HepG2 (cell line): Measurements from ENCODE around the gene SYNGR4. TPM values are rescaled to one million over a fixed set of nuclear protein-coding genes. Genes with fewer than 3 reads are reported as not detected.
A peak's percentile ranks its signal among the peaks of the same experiment; 100 is the strongest.

Experiments used
- ADNP ChIP-seq: sonication (generic); formaldehyde crosslinking; IDR thresholded peaks from 2 replicates; pipeline ENCODE4 v1.4.0; 2020; ENCODE audit warnings: missing genetic modification reagents
- CTCF ChIP-seq: sonication (generic); formaldehyde crosslinking; IDR thresholded peaks from 2 replicates; pipeline ENCODE4 v1.5.0; 2020; ENCODE audit warnings: mild to moderate bottlenecking, missing genetic modification reagents, moderate library complexity
- FOXC1 ChIP-seq: sonication (generic); formaldehyde crosslinking; IDR thresholded peaks from 2 replicates; pipeline ENCODE4 v1.8.0; 2022; ENCODE audit warnings: mild to moderate bottlenecking, missing genetic modification reagents, borderline replicate concordance
- GABPB1 ChIP-seq: IDR thresholded peaks from 2 replicates; pipeline ENCODE4 v1.6.1; 2016; ENCODE audit warnings: mild to moderate bottlenecking, missing genetic modification reagents, moderate library complexity, missing compliant biosample characterization
- HIVEP1 ChIP-seq: sonication (generic); formaldehyde crosslinking; IDR thresholded peaks from 2 replicates; pipeline ENCODE4 v1.4.0; 2020; ENCODE audit warnings: mild to moderate bottlenecking, missing genetic modification reagents
- MIER3 ChIP-seq: IDR thresholded peaks from 2 replicates; pipeline ENCODE4 v1.6.1; 2016; ENCODE audit warnings: missing compliant biosample characterization, borderline replicate concordance
- NONO ChIP-seq, 2 experiments: fragments of 450-650 bp in 1 of 2; sonication (generic) in 1 of 2; formaldehyde crosslinking in 1 of 2; IDR thresholded peaks in 1 of 2; conservative IDR thresholded peaks in 1 of 2; 2 replicates each; pipeline versions ENCODE4 v1.6.1 to v1.8.0; 2017 to 2022; ENCODE audit warnings: mild to moderate bottlenecking in 1 of 2, missing genetic modification reagents in 1 of 2, moderate library complexity in 1 of 2
- PATZ1 ChIP-seq: sonication (generic); formaldehyde crosslinking; IDR thresholded peaks from 2 replicates; pipeline ENCODE4 v1.4.0; 2020; ENCODE audit warnings: missing genetic modification reagents
- SKIL ChIP-seq: sonication (generic); formaldehyde crosslinking; IDR thresholded peaks from 2 replicates; pipeline ENCODE4 v1.8.0; 2022; ENCODE audit warnings: missing genetic modification reagents, mild to moderate bottlenecking, moderate library complexity, borderline replicate concordance
- SMC3 ChIP-seq: IDR thresholded peaks from 2 replicates; pipeline ENCODE4 v1.6.1; 2011; ENCODE audit warnings: low read length, improper control_type of control experiment
- STAG1 ChIP-seq: sonication (generic); formaldehyde crosslinking; IDR thresholded peaks from 2 replicates; pipeline ENCODE4 v1.4.0; 2020; ENCODE audit warnings: missing genetic modification reagents
- TBX3 ChIP-seq: fragments of 450-650 bp; IDR thresholded peaks from 2 replicates; pipeline ENCODE4 v1.6.1; 2017; ENCODE audit warnings: antibody characterized with exemption, mild to moderate bottlenecking, inconsistent platforms, borderline replicate concordance
- TEAD3 ChIP-seq: optimal IDR thresholded peaks from 2 replicates; pipeline ENCODE3; 2016; ENCODE audit warnings: borderline replicate concordance
- WIZ ChIP-seq: sonication (generic); formaldehyde crosslinking; IDR thresholded peaks from 2 replicates; pipeline ENCODE4 v1.5.1; 2020; ENCODE audit warnings: mild to moderate bottlenecking, missing genetic modification reagents
- XRCC5 ChIP-seq: fragments of 200-400 bp; formaldehyde crosslinking; optimal IDR thresholded peaks from 2 replicates; pipeline ENCODE3; 2017; ENCODE audit warnings: mild to moderate bottlenecking, low read length
- ZBTB3 ChIP-seq: sonication (generic); formaldehyde crosslinking; IDR thresholded peaks from 2 replicates; pipeline ENCODE4 v1.4.0; 2020; ENCODE audit warnings: low read depth, mild to moderate bottlenecking, moderate library complexity, missing genetic modification reagents, borderline replicate concordance
- ZNF17 ChIP-seq: sonication (generic); formaldehyde crosslinking; IDR thresholded peaks from 2 replicates; pipeline ENCODE4 v1.5.0; 2020; ENCODE audit warnings: mild to moderate bottlenecking, missing genetic modification reagents
- ZNF274 ChIP-seq: sonication (generic); formaldehyde crosslinking; IDR thresholded peaks from 2 replicates; pipeline ENCODE4 v1.5.1; 2020; ENCODE audit warnings: mild to moderate bottlenecking, missing genetic modification reagents
- ZNF280D ChIP-seq: sonication (generic); formaldehyde crosslinking; IDR thresholded peaks from 2 replicates; pipeline ENCODE4 v1.5.1; 2020; ENCODE audit warnings: mild to moderate bottlenecking, missing genetic modification reagents
- ZNF501 ChIP-seq: sonication (generic); formaldehyde crosslinking; IDR thresholded peaks from 2 replicates; pipeline ENCODE4 v1.5.1; 2020; ENCODE audit warnings: mild to moderate bottlenecking, moderate library complexity, missing genetic modification reagents
- ZNF567 ChIP-seq: sonication (generic); formaldehyde crosslinking; IDR thresholded peaks from 2 replicates; pipeline ENCODE4 v1.8.1; 2023; ENCODE audit warnings: mild to moderate bottlenecking, missing genetic modification reagents, borderline replicate concordance
- ZNF660 ChIP-seq: sonication (generic); formaldehyde crosslinking; IDR thresholded peaks from 2 replicates; pipeline ENCODE4 v1.5.1; 2020; ENCODE audit warnings: mild to moderate bottlenecking, low read depth, missing genetic modification reagents, borderline replicate concordance
- polyA plus RNA-seq, 8 experiments: library from polyadenylated mRNA; depleted of rRNA in 3 of 8; stranded (reverse) in 7 of 8; unstranded in 1 of 8; fragments of >200 nt; fragmentation: Illumina TruSeq in 4 of 8; extraction: Trizol in 4 of 8; gene quantifications; 2 replicates each; pipeline versions ENCODE4 v1.2.1 to v1.2.3, GENCODE V29; 2011 to 2016; ENCODE audit warnings: low read depth in 4 of 8, missing spikeins in 1 of 8, mixed read lengths in 1 of 8; ENCODE audit not compliant: insufficient read depth in 1 of 8
- total RNA-seq, 5 experiments: library from RNA; depleted of rRNA; stranded (reverse); fragments of >200 nt; fragmentation: Illumina TruSeq; extraction: Trizol; gene quantifications; 2 replicates each; pipeline ENCODE4 v1.2.3, GENCODE V29; 2016; ENCODE audit warnings: low read depth in 1 of 5

SYNGR4 gene
- total and polyA plus RNA-seq, 2 of the 13 experiments (the other 11 are each of a cell fraction or from before 2014, with no cell fraction given), result not detected

GRCh38 chr19:48351341-48351752 is 12.8 kb upstream of the SYNGR4 start (continued):
- TF ChIP-seq FOXC1, result 0 out of 2 replicates have a peak, but pooled peaks have one; percentile 26
- no peak for TF ChIP-seq MIER3 (CRISPR knock-in tag)
- TF ChIP-seq ZNF660 (CRISPR knock-in tag), result no peak
- TF ChIP-seq TEAD3 (CRISPR knock-in tag), result peak; percentile 6
- TF ChIP-seq ZNF280D (CRISPR knock-in tag), result peak; percentile 86
- peak; percentile 65 for TF ChIP-seq STAG1 (CRISPR knock-in tag)
- TF ChIP-seq ZNF567 (CRISPR knock-in tag), result no peak
- peak; percentile 66 for TF ChIP-seq SMC3
- no peak for TF ChIP-seq ZBTB3 (CRISPR knock-in tag)
- peak; percentile 67; the same call in 1 of the 2 replicates for TF ChIP-seq ADNP (CRISPR knock-in tag)
- TF ChIP-seq XRCC5, result peak; percentile 20
- no peak for TF ChIP-seq TBX3
- 0 out of 2 replicates have a peak, but pooled peaks have one; percentile 34 for TF ChIP-seq ZNF274 (CRISPR knock-in tag)
- peak; percentile 27; the same call in 1 of the 2 replicates for TF ChIP-seq GABPB1 (CRISPR knock-in tag)
- TF ChIP-seq ZNF17 (CRISPR knock-in tag), result no peak
- TF ChIP-seq HIVEP1 (CRISPR knock-in tag), result no peak
- no peak for TF ChIP-seq SKIL (CRISPR knock-in tag)
- 0 out of 2 replicates have a peak, but pooled peaks have one; percentile 49 for TF ChIP-seq ZNF501 (CRISPR knock-in tag)
- peak; percentile 80 for TF ChIP-seq CTCF (CRISPR knock-in tag)
- no peak for TF ChIP-seq NONO (IDR thresholded peaks at IDR 0.05)
- TF ChIP-seq NONO (CRISPR knock-in tag; conservative IDR thresholded peaks at IDR 0.05), result no peak
- TF ChIP-seq PATZ1 (CRISPR knock-in tag), result peak; percentile 54
- no peak for TF ChIP-seq WIZ (CRISPR knock-in tag)
